Measurements from ENCODE around the gene KREMEN1.

DNA sequence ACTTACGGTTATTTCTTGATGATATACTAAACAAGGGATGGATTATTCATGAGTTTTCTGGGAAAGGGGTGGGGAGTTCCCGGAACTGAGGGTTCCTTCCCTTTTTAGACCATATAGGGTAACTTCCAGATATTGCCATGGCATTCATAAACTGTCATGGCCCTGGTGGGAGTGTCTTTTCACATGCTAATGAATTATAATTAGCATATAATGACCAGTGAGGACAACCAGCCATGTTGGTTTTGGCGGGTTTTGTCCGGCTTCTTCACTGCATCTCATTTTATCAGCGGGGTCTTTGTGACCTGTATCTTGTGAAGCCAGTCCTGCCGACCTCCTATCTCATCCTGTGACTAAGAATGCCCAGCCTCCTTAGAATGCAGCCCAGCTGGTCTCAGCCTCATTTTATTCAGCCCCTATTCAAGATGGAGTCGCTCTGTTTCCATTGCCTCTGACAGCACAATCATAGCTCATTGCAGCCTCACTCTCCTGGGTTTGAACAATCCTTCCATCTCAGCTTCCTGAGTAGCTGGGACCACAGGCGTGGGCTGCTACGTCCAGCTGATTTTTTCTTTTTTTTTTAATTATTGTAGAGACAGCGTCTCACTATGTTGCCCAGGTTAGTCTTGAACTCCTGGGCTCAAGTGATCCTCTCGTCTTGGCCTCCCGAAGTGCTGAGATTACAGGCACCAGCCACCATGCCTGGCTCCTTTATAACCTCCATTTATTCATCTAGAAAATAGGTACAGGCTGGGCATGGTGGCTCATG, 80.3 kb downstream of the KREMEN1 start:
- TF ChIP-seq E2F8 (IDR thresholded peaks at IDR 0.05; ENCODE audit: low read depth, partially characterized antibody) (no peak), CTCF (IDR thresholded peaks at IDR 0.05 in 2 of 3, conservative IDR thresholded peaks at IDR 0.05 in 1 of 3; ENCODE audit: control insufficient read depth in 2 of 3, extremely low read depth in 1 of 3, insufficient read depth in 1 of 3, low read depth in 3 of 3, low read length in 3 of 3) (no peak)
